ENCODE results near the gene TOX2.

TOX2 gene

DNA sequence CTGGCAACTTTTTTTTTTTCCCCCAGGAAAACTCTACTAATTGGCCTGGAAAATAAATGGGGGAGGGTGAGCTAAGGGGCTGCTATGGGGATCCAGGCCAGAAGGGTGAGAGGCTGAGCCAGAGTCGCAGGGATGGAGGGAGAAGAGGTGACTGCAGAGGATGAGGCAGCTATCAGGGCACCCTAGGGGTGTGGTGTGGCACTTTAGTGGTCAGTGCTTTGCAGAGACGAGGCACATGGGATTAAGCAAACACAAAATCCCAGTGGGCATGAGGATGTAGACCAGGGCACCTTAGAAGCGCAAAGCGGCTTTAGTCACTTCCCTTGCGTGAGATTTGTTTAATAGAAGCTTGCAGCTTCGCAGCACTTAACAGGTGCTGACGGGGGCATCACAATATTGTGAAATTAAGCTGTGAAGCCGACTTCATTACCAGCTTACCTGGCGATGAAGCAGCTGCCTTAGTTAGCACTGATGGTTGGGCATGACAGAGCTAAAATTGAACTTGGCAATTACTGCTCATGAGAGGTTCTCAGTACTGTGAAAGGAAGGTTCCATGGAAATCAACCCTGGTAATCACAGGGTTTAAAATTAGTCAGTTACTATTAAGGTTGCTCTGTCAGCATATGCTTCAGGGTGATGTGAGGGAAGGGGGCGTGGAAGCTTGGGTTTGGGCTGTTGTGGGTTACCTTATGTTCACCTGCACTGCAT, 26.0 kb downstream of the TOX2 start:
- no peak for DNase-seq

DNA sequence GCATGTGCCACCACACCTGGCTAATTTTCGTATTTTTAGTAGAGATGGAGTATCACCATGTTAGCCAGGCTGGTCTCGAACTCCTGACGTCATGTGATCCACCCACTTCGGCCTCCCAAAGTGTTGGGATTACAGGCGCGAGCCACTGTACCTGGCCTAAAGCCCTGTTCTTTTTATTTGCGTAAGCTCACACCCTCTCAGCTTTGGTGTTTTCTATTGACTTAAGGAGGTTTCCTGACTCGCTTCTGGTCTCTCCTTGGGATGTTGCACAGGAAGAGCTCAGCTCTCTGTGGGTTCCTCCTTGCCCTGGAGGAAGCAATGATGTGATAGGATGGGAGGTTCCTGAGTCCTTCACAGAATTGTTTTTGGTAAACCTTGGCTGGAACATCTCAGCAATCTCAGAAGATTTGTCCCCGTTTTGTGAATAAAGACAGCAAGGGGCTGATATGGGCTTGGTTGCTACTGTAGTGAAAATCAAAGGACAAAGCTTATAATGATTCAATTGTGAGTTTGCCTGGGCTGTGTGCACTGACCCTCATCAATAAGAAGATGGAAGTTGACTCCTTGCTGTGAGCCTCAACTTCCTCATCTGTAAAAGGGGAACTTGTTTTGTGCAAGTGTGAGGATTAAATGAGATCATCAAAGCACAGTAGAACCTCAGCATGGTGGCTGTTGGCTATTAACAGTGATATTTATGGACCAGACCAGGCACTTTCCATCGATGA, 27.0 kb downstream of the TOX2 start:
- DNase-seq, result no peak

DNA sequence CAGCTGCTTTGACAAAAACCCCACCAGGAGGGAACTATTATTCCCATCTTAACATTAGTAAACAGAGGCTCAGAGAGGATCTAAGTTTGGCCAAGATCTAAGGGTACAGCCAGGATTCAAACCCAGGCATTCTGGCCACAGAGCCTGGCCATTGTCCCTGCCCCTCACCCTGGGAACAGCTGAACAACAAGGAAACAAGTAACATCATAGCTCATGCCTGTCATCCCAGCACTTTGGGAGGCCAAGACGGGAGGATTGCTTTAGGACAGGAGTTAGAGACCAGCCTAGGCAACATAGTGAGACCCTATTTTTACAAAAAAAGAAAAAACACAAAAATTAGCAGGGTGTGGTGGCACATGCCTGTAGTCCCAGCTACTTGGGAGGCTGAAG, 27.5 kb downstream of the TOX2 start:
- no peak for DNase-seq

DNA sequence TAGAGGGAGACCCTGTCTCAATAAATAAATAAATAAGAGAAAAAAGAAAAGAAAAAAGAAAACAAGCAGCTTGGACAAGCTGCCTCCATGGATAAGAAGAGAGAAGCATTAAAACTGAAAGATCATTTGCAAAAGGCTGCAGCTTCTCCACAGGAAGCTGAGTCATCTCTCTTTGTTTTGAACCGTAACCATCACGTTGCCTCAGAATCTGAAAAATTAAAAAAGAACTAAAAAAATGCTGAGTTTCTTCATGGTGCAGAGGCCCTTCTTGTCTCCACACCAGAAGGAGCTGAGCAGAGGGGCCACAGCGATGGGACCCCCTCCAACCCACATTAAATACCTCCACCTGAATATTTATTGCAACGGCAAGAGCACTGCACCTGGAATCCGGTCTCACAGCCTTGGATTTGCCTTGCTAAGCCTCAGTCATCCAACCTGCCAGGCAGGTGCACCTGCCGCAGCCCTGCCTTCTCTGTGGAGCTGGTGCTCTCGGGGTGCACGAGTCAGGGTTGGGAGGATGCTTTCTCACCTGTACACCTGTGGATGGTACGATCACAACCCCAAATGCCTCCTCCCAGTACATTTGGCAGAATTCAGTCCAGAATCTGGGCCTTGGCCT, 28.1 kb downstream of the TOX2 start:
- DNase-seq, result no peak

DNA sequence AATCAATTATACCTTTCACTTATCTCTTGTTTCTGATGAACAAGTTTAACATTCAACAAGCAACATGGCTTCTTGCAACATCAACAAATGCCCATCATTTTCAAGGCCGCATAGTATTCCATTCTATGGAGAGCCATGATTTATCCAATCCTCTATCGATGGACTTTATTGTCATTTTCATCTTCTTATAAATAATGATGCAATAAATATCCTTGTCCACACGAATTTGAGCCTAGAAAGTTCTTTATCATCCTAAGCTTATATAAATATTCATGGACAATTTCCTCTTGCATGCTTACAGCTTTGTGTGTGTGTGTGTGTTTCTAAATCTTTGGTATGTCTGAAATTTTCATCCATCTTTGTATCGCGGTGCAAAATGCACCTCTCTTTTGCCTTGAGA, 29.1 kb downstream of the TOX2 start:
- no peak for DNase-seq

DNA sequence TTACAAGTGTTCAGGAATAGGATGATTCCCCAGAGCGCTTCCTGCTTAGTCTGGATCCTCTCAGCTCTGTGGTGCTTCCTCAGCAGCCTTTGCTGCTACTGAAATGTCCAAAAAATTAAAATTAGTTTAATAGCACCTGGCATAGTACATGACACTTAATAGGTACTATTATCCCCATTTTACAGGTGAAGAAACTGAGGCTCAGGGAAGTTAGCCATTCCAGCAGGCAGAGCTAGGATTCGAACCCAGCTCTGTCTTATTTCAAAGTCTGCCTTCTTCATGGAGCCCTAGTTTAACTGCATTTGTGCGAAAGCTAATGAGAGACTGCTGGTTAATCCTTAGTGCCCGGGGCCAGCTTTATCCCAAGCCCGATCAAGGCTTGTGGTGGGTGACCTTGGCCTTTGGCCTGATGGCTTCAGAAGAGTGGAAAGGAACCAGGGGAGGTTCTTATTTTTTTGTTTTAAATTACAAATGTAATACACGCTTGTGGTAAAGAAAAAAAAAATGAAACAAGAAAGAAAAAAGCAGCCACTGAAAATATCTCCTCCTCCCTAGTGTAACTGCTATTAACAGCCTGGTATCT, 30.1 kb downstream of the TOX2 start:
- no peak for DNase-seq

DNA sequence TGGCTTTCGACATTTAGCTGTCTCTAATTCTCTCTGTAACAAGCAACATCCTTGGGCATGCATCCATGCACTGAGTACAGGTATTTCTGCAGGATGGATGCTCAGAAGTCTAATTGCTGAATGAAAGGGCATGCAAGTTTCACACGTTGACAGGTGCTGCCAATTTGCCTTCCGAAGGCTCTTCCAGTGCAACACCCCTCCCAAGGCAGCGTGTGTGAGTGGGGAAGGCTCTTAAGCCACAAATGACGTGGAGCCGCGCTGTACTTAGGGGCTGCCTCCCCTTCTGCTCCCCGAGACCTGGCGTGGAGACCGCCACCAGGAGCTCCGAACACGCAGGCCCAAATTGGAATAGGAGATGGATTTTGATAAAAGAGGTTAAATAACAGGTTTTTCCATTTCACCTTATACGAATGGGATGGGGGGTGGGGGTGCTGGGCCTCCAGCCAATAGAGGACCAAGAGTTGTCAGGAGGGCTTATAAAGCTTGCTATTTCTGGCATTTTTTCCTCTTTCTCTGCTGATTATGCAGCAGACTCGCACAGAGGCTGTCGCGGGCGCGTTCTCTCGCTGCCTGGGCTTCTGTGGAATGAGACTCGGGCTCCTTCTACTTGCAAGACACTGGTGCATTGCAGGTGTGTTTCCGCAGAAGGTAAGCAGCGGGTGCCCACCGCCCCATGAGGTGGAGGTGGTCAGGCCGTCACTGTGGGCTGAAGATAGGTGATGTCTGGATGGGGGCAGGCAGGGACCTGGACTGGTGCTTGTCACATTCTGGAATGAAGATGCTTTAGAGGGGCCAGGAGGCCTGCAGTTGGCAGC, 30.9 kb downstream of the TOX2 start:
- no peak for DNase-seq

DNA sequence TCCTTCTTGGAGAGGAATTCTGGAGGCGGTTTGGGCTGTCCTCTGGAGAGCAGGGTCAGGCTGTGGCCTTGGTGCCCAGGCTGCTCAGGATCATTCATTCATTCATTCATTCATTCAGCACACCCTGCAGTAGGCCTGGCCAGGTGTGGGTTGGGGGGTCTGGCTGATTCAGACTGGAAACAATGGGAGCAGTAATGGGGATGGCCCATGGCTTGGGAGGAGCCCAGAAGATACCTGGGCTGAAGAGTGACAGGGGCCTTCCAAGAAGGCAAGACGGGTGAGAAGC, 31.5 kb downstream of the TOX2 start:
- DNase-seq, result no peak

DNA sequence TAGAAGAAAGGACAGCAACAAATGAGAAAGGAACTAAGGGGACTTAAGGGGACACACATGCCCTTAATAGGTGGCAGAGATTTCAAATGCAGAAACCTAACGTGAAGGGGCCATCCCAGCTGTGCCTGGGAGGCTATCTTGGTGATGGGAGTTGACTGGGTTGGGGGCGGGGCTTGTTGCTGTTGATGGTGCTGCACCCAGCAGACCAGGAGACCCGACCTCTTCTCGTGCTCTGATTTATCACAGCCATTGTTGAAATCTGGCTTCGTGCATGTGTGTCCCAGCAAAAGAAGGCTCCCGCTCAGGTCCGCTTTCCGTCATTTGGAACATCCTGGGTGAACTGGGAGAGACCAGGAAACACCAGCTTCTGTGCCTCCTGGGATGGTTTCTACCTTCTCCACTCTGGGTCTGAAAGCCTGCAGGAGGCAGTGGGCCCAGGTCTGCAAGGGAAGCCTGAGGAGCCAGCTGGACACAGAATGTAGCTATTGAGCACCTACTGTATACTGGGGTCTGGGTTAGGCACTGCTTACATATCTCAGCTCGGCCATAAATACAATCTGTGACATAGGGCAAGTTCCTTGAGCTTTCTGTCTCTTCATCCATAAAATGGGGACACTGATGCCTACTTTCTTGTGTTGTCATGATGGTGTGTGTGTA, 32.1 kb downstream of the TOX2 start:
- no peak for DNase-seq

DNA sequence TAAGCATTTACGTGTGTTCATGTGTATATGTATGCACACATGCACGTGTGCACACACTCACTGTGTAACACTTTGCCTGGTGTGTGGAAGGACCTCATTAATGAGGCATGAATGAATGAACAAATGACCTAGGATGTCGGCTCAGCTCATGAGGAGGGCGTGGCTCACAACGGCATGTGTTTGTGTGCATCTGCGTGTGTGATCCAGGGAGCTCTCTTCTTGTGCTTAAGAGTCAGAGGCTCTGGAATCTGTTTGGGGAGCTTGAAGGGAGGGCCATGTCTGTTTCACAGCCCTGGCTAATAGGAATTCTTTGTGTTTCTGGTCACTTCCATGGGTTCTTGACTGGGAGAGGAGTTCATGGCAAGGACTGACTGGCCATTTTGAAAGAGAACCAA, 32.7 kb downstream of the TOX2 start:
- DNase-seq, result no peak

DNA sequence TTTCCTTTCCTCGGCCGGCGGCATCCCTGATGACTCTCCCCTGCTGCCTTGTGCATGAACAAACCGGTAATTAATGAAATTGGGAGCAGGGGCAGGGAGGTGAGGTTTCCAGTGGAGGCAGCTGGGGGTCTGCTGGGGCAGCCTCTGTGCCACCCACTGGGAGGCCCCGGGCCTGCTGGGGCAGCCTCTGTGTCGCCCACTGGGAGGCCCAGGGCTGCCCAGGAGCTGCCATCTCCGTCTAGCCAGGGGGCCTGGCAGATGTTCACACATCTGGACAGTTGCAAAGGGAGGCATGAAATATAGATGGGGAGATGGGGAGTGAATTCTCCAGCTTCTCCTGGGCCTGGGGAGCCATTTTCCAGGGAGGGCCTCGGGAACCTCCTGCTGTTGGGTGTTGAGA, 33.8 kb downstream of the TOX2 start:
- DNase-seq, result no peak

DNA sequence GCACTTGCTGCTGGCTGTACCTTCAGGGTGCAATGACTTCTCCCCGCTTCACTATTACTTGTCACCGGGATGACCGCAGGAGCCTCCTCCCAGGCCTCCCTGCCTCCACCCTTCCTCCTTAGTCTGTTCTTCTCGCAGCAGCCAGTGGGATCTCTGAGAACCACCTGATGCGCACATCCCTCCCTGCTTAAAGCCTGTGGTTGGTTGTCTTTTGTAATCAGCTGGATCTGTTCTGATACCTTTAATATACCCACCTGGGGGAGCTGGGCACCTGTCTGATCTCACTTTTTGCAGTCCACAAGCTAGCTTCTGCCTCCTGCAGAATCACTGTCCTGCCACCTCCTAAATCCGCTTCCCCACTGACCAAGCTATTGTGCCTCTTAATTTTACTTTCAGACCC, 34.6 kb downstream of the TOX2 start:
- DNase-seq, result no peak

DNA sequence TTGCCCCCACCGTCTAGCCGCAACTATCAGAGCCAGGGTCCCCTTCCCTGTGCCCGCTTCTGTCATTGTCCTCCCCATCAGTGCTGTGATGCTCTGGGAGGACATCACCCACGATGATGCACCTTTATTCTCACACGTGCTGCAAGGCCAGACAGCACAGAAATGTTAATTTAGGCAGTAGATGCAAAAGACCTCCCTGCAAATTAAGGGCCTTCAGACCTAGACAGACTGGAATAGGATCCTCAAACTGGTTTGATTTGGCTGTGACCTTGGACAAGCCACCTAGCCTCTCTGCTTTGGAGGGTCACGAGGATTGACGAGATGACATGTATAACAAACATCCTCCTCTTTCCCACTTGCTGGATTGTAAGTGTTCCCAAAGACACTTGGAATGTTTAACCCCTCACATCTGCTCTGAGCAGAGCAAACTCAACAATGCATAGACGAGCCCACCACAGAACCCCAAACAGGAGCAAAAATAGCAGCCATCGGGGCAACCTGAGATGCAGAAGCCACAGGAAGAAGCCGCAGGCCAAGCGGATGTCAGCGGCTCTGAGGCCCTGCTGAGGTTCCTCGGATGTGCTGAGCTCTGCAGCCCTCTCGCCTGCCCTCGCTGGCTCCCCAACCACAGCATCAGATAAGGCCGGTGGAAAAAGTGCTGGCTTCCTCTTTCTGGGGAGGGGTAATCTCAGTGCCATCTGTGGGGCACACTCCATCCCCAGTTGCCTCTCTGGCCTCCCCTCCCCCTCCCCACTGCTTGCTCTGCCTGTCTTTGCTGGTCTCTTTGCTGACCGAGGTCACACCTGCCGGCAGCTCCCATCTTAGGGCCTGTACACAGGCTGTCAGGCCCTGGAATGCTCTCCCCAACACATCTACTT, 35.3 kb downstream of the TOX2 start:
- peak; percentile 61 to 77 for DNase-seq

DNA sequence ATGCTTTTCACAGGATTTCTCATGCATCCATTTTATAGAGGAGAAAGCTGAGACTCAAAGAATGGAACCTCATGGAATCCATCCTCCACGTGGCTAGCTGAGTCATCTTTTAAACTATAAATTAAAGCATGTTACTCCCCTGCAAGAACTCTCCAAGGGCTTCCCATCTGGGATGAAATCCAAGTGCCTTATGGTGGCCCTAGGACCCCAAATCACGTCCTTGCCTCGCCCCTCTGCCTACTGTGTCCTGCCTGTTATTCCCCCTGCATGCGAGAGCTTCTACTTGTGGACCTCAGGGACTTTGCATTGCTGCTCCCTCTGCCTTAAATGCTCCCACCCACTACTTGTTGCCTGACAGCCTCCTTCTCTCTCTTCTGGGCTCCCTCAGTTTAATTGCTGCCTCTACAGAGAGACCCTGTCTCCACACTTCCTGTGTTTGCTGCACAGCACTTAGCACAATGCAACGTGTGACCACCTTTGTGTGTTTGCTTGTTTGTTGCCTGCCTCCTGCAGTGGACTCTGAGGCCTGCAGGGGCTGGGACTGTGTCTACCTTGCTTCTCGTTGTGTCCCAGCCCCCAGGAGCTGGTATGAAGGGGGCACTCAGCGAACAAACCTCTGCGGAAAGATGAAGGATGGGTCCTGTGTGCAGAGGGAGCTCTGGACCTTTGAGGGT, 39.4 kb downstream of the TOX2 start:
- DNase-seq, result no peak

DNA sequence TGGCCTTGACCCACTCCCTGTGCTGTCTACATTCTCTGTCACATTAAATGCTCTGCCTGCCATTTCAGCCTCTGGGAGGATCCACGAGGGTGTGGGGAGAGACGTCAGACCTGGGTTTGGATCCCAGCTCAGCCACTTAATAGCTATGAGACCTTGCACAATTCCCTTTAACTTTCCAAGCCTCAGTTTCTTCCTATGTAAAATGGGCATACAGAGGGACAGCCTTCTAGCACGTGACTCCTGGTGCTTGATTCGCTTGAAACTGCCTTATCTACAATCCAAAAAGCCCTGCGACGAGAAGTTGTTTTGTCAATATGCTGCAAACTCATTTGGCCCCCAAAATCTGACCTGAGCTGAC, 40.0 kb downstream of the TOX2 start:
- no peak for DNase-seq

DNA sequence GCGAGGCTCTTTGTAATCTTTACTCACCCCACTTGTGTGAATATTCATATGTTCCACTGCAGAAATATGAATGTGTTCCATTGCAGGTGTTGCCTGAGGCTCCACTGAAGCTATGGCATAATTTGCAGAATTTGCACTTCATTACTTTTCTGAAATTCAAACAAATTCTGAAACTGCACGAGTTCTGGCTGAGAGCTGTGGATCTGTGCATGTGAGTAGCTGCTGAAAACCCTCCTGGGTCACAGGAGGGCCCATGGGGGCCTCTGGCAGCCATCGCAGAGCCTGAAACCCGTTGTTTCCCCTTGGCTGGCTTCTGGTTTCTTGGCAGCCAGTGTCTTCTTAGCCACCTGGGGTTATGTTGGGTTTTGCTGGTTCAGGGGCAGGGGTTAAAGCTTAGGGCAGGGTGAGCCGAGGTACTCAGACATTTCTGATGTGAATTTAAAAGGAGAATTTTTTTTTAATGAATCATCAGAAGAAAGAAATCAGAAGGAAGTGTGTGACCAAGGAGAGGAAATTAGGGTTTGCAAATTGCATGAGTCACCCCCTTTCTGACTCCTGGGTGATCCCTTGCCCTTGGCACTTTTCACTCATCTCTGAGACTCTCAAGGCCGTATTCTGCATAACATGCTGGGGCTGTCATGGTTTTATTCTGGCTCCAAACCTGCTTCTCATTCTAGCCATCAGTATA, 40.6 kb downstream of the TOX2 start:
- peak; percentile 47 to 57 for DNase-seq

DNA sequence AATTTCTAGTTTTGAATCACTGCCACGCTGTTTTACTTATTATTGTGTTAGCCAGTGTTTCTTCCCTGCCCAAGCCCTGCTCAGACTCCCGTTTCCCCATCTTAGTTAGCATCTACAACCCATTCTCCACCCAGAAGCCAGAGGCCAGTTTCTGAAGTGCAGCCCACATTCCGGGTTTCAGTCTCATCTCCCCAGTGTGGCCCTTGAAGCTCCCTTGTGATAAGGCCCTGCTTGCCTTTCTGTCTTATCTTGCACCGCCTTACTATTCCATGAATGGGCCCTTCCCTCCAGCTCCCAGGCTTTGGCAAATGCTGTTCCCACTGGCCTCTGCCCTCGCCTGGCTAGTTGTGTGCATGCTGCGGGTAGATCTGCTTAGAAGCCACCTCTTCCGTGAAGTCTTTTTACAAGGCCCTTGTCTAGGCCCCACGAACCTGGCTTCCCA, 41.1 kb downstream of the TOX2 start:
- peak in 1 of 2 donors; percentile 22 for DNase-seq

DNA sequence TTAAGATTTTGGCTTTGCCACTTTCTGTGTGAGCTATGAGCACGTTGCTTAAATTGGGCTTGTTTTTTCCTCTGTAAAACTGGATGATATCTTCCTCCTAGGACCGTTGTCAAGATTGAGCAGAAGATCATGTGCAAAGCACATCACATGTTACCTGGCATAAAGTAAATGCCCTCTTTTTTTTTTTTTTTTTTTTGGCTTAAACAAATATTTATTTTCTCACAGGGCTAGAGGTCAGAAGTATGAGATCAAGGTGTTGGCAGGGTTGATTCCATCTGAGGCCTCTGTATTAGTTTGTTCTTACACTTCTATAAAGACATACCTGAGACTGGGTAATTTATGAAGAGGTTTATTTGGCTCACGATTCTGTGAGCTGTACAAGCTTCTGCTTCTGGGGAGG, 42.7 kb downstream of the TOX2 start:
- no peak for DNase-seq

DNA sequence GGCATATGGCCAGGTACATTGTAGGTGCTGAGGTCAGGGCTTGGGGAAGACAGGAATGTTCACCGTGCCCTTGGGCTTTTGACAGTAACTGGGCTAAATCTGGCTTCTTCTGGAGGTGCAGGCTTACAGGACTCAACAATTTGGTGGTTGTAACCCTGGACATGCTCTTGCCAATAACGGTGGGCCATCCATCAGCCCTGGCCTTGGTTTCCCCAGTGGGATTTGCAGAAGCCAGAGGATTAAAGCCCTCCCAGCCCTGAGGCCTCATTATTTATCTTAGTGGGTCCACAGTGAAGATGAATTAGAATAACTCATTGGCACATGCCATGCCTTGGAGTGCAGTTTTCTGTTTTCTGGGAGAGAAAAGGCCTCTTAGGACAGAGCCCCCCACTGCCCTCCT, 44.0 kb downstream of the TOX2 start:
- DNase-seq, result no peak

DNA sequence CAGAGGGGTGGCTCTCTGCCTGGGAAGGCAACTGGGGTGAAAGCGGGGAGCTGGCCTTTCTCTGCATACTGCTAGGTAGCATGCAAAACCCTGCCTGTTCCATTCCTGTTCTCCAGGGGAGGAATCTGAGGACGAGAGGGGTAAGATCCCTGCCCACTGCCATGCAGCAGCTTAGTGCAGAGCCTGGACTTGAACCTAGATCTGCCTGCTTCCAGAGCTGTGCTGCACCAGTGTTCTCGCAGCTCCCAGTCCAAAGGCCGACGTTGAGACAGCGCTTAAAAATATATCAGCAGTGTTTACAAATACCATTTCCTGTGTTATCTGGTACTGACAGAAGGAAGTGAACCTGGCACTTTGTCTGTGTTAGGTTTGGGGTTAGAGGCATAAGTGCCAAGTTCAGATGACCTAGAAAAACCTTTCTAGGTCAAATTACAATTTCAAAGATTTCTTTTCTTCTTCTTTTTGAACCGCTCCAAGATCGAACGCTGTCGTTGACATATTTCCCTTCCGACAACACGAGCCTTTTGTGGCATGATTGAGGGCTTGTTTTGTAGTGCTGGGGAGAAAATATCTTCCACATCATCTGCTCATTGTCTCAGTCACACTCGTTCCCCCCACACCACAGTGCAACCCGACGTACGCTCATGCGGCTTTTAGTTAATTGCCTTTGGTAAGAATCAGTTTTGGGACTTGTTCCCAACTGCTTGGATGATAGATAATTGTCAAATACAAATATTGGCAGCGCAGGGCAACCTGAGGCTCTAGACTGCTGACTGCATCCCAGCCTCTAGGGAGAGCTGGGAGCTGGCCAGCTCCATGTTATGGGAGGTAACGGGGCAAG, 44.6 kb downstream of the TOX2 start:
- DNase-seq, result no peak

Measured in stimulated activated CD4-positive, alpha-beta T cell treated with anti-CD3 and anti-CD28 coated beads, Interleukin-2, amount 100 ng/mL, for 24 hours (primary cell).